HG03064 (cell line): Measurements from ENCODE around the gene C1orf53.
"Not testable (repeated sequence)": the region's sequence is repeated elsewhere in the genome, so short reads cannot be mapped to it uniquely, and the experiment has no call there.

Experiments used
- ATAC-seq: cut with Tn5 transposase; IDR thresholded peaks from one replicate; pipeline ENCODE4 v1.9.1; 2021; ENCODE audit warnings: low read depth; ENCODE audit not compliant: unreplicated experiment

C1orf53 gene

DNA sequence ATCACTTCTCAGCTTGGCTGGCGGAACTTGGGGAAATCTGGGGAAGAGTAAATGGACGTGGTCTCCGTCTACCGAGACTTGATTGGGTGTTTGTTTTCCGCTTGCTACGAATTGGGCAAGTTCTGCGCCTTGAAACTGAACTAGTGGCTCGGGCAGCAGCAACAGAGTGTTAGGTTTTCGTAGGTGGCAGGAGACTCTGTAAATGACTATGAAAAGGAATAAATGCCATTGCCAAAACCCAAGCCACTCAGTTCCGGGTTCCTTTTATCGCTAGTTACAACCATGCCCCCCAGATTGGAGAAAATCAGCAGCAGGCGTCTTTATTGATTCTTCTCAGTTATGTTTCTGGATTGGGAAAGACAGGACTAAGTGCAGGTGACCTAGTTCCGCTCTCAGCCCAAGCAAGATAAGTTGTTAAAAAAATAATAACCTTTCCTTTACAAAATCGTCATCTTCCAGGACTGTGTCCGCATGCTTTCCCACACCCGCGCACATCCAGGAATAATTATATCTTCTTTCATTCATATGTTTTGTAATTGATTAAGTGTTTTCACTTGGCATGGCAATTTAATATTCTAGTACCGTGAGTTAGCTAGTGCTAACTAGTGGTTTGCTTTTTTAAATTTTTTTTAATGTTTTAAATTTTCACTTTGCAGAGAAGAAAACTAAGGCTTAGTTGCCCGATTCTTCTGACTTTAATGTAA, 18.1 kb downstream of the C1orf53 start:
- ATAC-seq = no peak

- ATAC-seq = no peak
Observed at GRCh38 chr1:197921235-197922069, 19.0 kb downstream of the C1orf53 start.

DNA sequence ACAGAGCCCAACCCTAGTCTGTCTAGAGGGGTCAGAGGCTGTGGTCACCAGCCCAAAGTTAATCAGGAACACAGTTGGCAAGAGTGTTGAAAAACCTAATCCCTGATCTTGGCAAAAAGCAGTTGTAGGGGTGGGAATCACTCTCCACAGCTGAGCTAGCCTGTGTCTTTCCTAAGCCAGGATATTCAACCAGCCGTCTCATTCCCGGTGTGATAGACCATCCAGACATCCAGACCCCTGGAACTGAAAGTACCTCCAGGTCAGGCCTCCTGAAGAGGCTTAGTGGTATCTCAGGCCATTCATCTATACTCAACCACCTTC, 19.6 kb downstream of the C1orf53 start:
- ATAC-seq = no peak

GRCh38 chr1:197923038-197923437, 20.6 kb downstream of the C1orf53 start:
- no peak for ATAC-seq

- ATAC-seq = no peak
Observed at GRCh38 chr1:197924516-197925123, 22.2 kb downstream of the C1orf53 start.

DNA sequence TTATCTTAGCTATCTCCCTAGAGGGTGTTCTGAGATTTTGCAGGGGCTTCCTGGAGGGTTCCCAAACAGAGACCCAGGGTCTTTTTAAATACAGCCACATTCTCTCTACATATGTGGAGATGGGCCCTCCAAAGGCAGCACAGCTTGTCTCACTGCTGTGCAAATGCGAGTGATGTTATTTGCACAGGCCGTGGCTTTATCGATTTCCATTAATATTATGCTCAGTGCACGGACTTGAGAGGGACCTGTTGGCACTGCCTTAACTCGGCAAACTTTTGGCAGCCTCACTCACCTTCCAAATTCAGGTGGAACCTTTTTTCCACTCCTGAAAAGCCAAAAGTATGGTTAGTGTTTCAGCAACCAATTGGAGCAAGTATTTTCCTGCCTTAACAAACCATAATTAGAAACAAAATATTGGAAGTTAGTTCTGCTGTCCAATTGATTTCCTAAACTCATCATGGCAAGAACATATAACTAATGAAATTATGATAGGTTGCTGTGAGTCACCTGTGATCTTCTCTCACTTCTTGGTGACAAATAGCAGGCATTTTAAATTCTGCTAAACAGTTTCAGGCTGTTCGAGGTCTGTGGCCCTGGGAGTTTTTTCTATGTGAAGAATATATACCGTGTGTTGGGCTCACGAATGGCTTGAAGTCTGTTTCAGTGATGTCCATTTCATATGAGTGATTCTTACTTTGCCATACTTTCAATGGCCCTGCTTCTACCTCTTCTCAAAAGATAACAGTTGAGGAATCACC, 25.7 kb downstream of the C1orf53 start:
- ATAC-seq = no peak

GRCh38 chr1:197928849-197929336, 26.5 kb downstream of the C1orf53 start:
- no peak for ATAC-seq

DNA sequence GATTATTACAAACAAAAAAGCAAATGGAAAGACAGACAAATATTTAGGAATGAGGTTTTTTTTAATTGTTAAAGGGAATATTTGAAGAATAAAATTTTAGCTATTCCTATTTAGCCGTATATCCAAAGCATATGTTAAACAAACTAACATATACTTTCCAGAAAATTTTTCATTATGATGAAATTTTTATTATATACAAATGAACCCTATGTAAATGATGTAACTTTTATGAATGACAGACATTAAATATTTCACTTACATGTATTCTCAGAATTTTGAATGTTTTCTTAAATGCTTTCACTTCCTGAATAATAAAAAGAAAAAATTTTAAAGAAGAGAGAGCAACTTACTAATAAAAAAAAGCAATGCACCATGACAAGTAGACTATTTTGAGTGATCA, 30.6 kb downstream of the C1orf53 start:
- no peak for ATAC-seq

- ATAC-seq = no peak
Observed at GRCh38 chr1:197933647-197934046, 31.2 kb downstream of the C1orf53 start.

DNA sequence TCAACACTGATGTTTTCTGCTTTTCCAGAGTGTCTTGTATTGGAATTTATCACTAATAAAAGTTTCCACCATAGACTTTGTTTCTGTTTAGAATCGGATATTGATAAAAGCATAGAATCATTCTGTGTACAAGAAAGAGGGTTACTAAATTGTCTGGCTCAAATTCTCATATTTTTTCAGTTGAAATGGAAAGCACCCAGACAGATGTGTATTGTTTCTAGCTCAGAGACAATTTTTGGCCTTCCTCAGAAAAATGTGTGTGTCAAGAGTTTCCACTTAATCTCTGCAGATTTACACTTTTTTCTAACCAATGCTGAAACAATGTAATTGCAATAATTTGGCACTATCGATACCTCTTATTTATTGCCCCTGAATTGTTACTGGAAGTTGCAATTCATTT, 35.0 kb downstream of the C1orf53 start:
- no peak for ATAC-seq

GRCh38 chr1:197937892-197938291, 35.5 kb downstream of the C1orf53 start:
- no peak for ATAC-seq

DNA sequence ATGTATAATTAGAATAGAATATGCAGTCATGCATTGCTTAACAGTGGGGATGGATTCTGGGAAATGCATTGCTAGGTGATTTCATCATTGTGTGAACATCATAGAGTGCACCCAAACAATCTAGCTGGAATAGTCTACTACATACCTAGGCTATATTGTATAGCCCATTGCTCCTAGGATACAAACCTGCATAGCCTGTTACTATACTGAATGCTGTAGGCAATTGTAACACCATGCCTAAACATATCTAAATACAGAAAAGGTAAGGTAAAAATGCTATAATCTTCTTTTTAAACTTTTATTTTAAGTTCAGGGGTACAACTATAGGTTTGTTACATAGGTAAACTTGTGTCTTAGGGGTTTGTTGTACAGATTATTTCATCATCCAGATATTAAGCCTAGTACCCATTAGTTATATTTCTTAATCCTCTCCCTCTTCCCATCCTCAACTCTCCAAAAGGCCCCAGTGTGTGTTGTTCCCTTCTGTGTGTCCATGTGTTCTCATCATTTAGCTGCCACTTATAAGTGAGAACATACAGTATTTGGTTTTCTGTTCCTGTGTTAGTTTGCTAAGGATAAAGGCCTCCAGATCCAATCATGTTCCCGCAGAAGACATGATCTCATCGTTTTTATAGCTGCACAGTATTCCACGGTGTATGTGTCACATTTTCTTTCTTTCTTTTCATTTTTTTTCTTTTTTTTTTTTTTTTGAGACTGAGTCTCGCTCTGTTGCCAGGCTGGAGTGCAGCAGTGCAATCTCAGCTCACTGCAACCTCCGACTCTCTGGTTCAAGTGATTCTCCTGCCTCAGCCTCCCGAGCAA, 36.9 kb downstream of the C1orf53 start:
- not testable (repeated sequence) for ATAC-seq

- no peak for ATAC-seq
Observed at GRCh38 chr1:197942042-197942441, 39.6 kb downstream of the C1orf53 start.

GRCh38 chr1:197944485-197944884, 42.1 kb downstream of the C1orf53 start:
- no peak for ATAC-seq

- no peak for ATAC-seq
Observed at GRCh38 chr1:197948926-197949899, 46.8 kb downstream of the C1orf53 start.

DNA sequence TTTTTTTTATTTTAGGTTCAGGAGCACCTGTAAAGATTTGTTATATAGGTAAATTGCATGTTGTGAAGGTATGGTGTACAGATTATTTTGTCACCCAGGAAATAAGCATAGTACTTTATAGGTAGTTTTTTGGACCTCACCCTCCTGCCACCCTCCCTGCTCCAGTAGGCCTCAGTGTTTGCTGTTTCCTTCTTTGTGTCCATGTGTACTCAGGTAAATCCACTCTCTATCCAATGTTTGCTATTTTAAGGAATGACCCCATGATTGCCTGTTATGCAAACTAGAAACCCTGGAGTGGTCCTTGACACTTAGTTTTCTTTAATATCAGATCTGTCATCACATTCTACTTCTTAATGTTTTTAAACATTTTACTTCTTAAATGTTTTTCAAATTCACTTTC, 48.7 kb downstream of the C1orf53 start:
- ATAC-seq = no peak

DNA sequence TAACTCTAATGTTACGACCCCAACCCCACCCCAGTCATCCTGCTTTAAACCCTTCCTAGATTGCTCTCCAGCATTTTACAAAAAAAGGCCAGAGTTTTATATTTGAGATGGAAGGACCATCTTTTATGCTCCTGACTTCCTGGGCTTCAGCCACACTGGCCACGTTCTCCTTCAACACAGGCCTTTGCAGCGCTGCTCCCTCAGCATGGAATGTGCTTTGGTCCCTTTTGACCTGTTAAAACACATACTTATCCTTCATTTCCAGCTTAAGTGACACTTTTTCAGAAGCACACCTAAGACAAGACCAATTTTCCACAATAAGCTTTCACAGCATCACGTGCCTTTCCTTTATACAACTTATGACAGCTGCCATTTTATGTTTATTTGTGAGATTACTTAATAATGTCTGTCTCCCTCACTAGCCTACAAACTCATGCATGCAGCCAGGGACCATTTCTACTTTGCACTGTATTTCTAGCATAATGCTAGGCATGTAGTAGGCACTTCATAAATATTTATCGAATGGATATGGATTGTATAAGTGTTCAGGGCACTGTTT, 49.3 kb downstream of the C1orf53 start:
- ATAC-seq = no peak

DNA sequence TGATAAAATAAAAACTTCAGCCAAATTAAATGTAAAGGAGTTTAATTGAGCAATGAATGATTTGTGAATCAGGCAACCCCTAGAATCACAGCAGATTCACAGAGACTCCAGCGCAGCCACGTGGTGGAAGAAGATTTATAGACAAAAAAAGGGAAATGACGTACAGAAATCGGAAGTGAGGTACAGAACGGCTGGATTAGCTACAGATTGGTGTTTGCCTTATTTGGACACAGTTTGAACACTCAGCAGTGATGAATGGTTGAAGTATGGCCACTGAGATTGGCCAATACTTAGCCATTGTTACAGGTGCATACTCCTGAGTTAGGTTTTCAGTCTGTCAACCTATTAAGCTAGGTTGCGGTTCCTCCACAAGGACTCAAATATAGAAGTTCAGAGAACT, 51.0 kb downstream of the C1orf53 start:
- not testable (repeated sequence) for ATAC-seq
